ENCODE measurements around the gene PDE4D. TPM values are rescaled to one million over a fixed set of nuclear protein-coding genes. Genes with fewer than 3 reads are reported as not detected.

Gene PDE4D
- total RNA-seq, 4 donors from 2014 or later = 6.7 to 21.0 (median 15.0) TPM

GRCh38 chr5:59496524-59497134, 396.9 kb downstream of the PDE4D start:
- intact Hi-C loops (cut with DNase I; ENCODE audit: low total_unique reads) = no loop called here
- TF ChIP-seq POLR2A (IDR thresholded peaks at IDR 0.05) (no peak), CTCF (IDR thresholded peaks at IDR 0.05) (no peak)
- DNase-seq (ENCODE audit: low spot score in 2 of 2) = no peak
- no peak overlapping the region for H3K4me3 ChIP-seq (ENCODE audit: low read depth, poor library complexity, severe bottlenecking)
- WGBS, 2 donors = 95 to 96% methylated on average over 17 of the region's 17 CpGs

GRCh38 chr5:59491945-59492344, 401.6 kb downstream of the PDE4D start:
- WGBS, 2 donors = 94 to 100% methylated on average over 1 of the region's 1 CpG
- TF ChIP-seq CTCF (IDR thresholded peaks at IDR 0.05) (no peak), POLR2A (IDR thresholded peaks at IDR 0.05) (no peak)
- H3K4me3 ChIP-seq (ENCODE audit: low read depth, poor library complexity, severe bottlenecking) = no peak overlapping the region
- DNase-seq (ENCODE audit: low spot score in 2 of 2) = no peak
- intact Hi-C loops (cut with DNase I; ENCODE audit: low total_unique reads) = no loop called here

- no peak overlapping the region for H3K4me3 ChIP-seq (ENCODE audit: low read depth, poor library complexity, severe bottlenecking)
- no peak for DNase-seq (ENCODE audit: low spot score in 2 of 2)
- TF ChIP-seq POLR2A (IDR thresholded peaks at IDR 0.05) = no peak
- no peak for TF ChIP-seq CTCF (IDR thresholded peaks at IDR 0.05)
- intact Hi-C loops (cut with DNase I; ENCODE audit: low total_unique reads) = no loop called here
- 82 to 85% methylated on average over 1 of the region's 1 CpG for whole genome bisulfite sequencing, 2 donors
These were observed 404.0 kb downstream of the PDE4D start for GRCh38 chr5:59489551-59489950.

- TF ChIP-seq POLR2A (IDR thresholded peaks at IDR 0.05) (no peak), CTCF (IDR thresholded peaks at IDR 0.05) (no peak)
- no peak overlapping the region for H3K4me3 ChIP-seq (ENCODE audit: low read depth, poor library complexity, severe bottlenecking)
- no peak for DNase-seq (ENCODE audit: low spot score in 2 of 2)
- 75 to 82% methylated on average over 7 of the region's 7 CpGs for WGBS, 2 donors
- intact Hi-C loops (cut with DNase I; ENCODE audit: low total_unique reads) = no loop called here
These were observed 405.5 kb downstream of the PDE4D start for GRCh38 chr5:59487772-59488729.

- DNase-seq (ENCODE audit: low spot score in 2 of 2) = no peak
- 83 to 85% methylated on average over 5 of the region's 5 CpGs for WGBS, 2 donors
- TF ChIP-seq CTCF (IDR thresholded peaks at IDR 0.05) (no peak), POLR2A (IDR thresholded peaks at IDR 0.05) (no peak)
- H3K4me3 ChIP-seq (ENCODE audit: low read depth, poor library complexity, severe bottlenecking) = no peak overlapping the region
- intact Hi-C loops (cut with DNase I; ENCODE audit: low total_unique reads) = no loop called here
These were observed 406.3 kb downstream of the PDE4D start for GRCh38 chr5:59487068-59487686.
